GM21576 (cell line): ENCODE results near the gene NPAS3.

Experiments
- ATAC-seq: cut with Tn5 transposase; IDR thresholded peaks from one replicate; pipeline ENCODE4 v1.9.1; 2021; ENCODE audit warnings: mild to moderate bottlenecking, moderate library complexity; ENCODE audit not compliant: unreplicated experiment

Gene NPAS3

GRCh38 chr14:33010495-33010894 lies 71.8 kb downstream of the NPAS3 start:
- no peak for ATAC-seq

- ATAC-seq: no peak
Observed at GRCh38 chr14:33014710-33015109, 76.0 kb downstream of the NPAS3 start.

- ATAC-seq: no peak
Observed at GRCh38 chr14:33016613-33017012, 77.9 kb downstream of the NPAS3 start.

GRCh38 chr14:33017016-33017415 lies 78.3 kb downstream of the NPAS3 start:
- ATAC-seq: no peak

GRCh38 chr14:33019346-33019745 lies 80.7 kb downstream of the NPAS3 start:
- no peak for ATAC-seq

GRCh38 chr14:33026850-33027430 lies 88.3 kb downstream of the NPAS3 start:
- no peak for ATAC-seq

- no peak for ATAC-seq
Observed at GRCh38 chr14:33029511-33029910, 90.8 kb downstream of the NPAS3 start.

- no peak for ATAC-seq
Observed at GRCh38 chr14:33030386-33030785, 91.7 kb downstream of the NPAS3 start.

- no peak for ATAC-seq
Observed at GRCh38 chr14:33035416-33036194, 96.9 kb downstream of the NPAS3 start.

GRCh38 chr14:33039311-33039710 lies 100.6 kb downstream of the NPAS3 start:
- ATAC-seq: no peak

GRCh38 chr14:33040372-33041140 lies 101.9 kb downstream of the NPAS3 start:
- no peak for ATAC-seq

- no peak for ATAC-seq
Observed at GRCh38 chr14:33042591-33042990, 103.9 kb downstream of the NPAS3 start.

- ATAC-seq: no peak
Observed at GRCh38 chr14:33045760-33046159, 107.1 kb downstream of the NPAS3 start.

- ATAC-seq: no peak
Observed at GRCh38 chr14:33052943-33053342, 114.3 kb downstream of the NPAS3 start.

- ATAC-seq: no peak
Observed at GRCh38 chr14:33056213-33056612, 117.5 kb downstream of the NPAS3 start.

GRCh38 chr14:33057585-33057984 lies 118.9 kb downstream of the NPAS3 start:
- ATAC-seq: no peak

- no peak for ATAC-seq
Observed at GRCh38 chr14:33061667-33062325, 123.1 kb downstream of the NPAS3 start.

- ATAC-seq: no peak
Observed at GRCh38 chr14:33062476-33062875, 123.8 kb downstream of the NPAS3 start.

- no peak for ATAC-seq
Observed at GRCh38 chr14:33062881-33063280, 124.2 kb downstream of the NPAS3 start.

- no peak for ATAC-seq
Observed at GRCh38 chr14:33063521-33063920, 124.8 kb downstream of the NPAS3 start.

- no peak for ATAC-seq
Observed at GRCh38 chr14:33065634-33066033, 127.0 kb downstream of the NPAS3 start.
